ENCODE results near the gene SCGB2B2.

- no peak for TF ChIP-seq ZNF416 (CRISPR knock-in tag; IDR thresholded peaks at IDR 0.05)
- no peak for TF ChIP-seq ESRRA (CRISPR knock-in tag; IDR thresholded peaks at IDR 0.05; ENCODE audit: borderline replicate concordance)
- TF ChIP-seq, protein P1, sequence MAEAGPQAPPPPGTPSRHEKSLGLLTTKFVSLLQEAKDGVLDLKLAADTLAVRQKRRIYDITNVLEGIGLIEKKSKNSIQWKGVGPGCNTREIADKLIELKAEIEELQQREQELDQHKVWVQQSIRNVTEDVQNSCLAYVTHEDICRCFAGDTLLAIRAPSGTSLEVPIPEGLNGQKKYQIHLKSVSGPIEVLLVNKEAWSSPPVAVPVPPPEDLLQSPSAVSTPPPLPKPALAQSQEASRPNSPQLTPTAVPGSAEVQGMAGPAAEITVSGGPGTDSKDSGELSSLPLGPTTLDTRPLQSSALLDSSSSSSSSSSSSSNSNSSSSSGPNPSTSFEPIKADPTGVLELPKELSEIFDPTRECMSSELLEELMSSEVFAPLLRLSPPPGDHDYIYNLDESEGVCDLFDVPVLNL (CRISPR knock-in tag; IDR thresholded peaks at IDR 0.05; ENCODE audit: borderline replicate concordance, low read depth) = no peak
- TF ChIP-seq TEAD1 (CRISPR knock-in tag; IDR thresholded peaks at IDR 0.05) = no peak
- TF ChIP-seq CTCF (IDR thresholded peaks at IDR 0.05) = no peak
- no peak for TF ChIP-seq PREB (CRISPR knock-in tag; IDR thresholded peaks at IDR 0.05; ENCODE audit: borderline replicate concordance)
- no peak for TF ChIP-seq MAX (CRISPR knock-in tag; IDR thresholded peaks at IDR 0.05)
Measured at GRCh38 chr19:34666958-34667265, 10.0 kb downstream of the SCGB2B2 start.
